GM19438 (cell line): Measurements from ENCODE around the gene SRSF11.
A peak's percentile ranks its signal among the peaks of the same experiment; 100 is the strongest.

Source experiments
- ATAC-seq: cut with Tn5 transposase; IDR thresholded peaks from one replicate; pipeline ENCODE4 v1.9.1; 2021; ENCODE audit warnings: low read depth; ENCODE audit not compliant: unreplicated experiment

SRSF11 gene

GRCh38 chr1:70220517-70221237, 503 bp upstream of the SRSF11 start:
- ATAC-seq, result peak; percentile 4

GRCh38 chr1:70222716-70223235, 1.6 kb downstream of the SRSF11 start:
- ATAC-seq, result no peak

- no peak for ATAC-seq
Measured at GRCh38 chr1:70224954-70225353, 3.8 kb downstream of the SRSF11 start.

- ATAC-seq, result no peak
Measured at GRCh38 chr1:70227439-70227838, 6.3 kb downstream of the SRSF11 start.

GRCh38 chr1:70228670-70229069, 7.5 kb downstream of the SRSF11 start:
- no peak for ATAC-seq

- ATAC-seq, result no peak
Measured at GRCh38 chr1:70231475-70231874, 10.3 kb downstream of the SRSF11 start.

GRCh38 chr1:70234733-70235132, 13.6 kb downstream of the SRSF11 start:
- no peak for ATAC-seq

- ATAC-seq, result no peak
Measured at GRCh38 chr1:70239940-70240339, 18.8 kb downstream of the SRSF11 start.

GRCh38 chr1:70247122-70247521, 25.9 kb downstream of the SRSF11 start:
- ATAC-seq, result no peak

- ATAC-seq, result no peak
Measured at GRCh38 chr1:70247768-70248167, 26.6 kb downstream of the SRSF11 start.

- ATAC-seq, result no peak
Measured at GRCh38 chr1:70248729-70249128, 27.5 kb downstream of the SRSF11 start.

GRCh38 chr1:70256664-70257063, 35.5 kb downstream of the SRSF11 start:
- ATAC-seq, result no peak

- ATAC-seq, result no peak
Measured at GRCh38 chr1:70264839-70265238, 43.7 kb downstream of the SRSF11 start.

- ATAC-seq, result no peak
Measured at GRCh38 chr1:70265946-70266345, 44.8 kb downstream of the SRSF11 start.

GRCh38 chr1:70277875-70278274, 56.7 kb downstream of the SRSF11 start:
- no peak for ATAC-seq

- ATAC-seq, result no peak
Measured at GRCh38 chr1:70278710-70279109, 57.5 kb downstream of the SRSF11 start.

GRCh38 chr1:70284366-70284765, 63.2 kb downstream of the SRSF11 start:
- no peak for ATAC-seq

- no peak for ATAC-seq
Measured at GRCh38 chr1:70286453-70286852, 65.3 kb downstream of the SRSF11 start.

GRCh38 chr1:70288166-70288565, 67.0 kb downstream of the SRSF11 start:
- no peak for ATAC-seq

GRCh38 chr1:70290218-70290617, 69.0 kb downstream of the SRSF11 start:
- ATAC-seq, result no peak

- ATAC-seq, result no peak
Measured at GRCh38 chr1:70293186-70293843, 72.1 kb downstream of the SRSF11 start.

- ATAC-seq, result no peak
Measured at GRCh38 chr1:70295749-70296148, 74.6 kb downstream of the SRSF11 start.
